Measurements from ENCODE around the gene CCDC184.

DNA sequence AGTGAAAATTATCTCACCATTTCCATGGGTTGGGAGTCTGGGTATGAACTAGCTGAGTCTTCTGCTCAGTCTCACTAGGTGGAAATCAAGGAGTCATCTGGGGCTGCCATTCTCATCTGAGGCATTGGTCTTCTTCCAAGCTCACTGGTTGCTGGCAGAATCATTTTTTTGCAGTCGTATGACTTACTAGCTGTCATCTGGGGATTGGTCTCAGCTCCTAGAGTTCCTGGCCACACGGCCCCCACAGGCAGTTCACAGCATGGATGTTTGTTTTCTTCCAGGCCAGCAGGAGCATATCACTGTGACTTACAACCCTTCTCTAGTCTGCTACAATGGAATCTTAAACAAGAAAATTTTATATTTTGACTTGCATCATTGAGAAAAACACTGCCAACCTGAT lies 38.2 kb downstream of the CCDC184 start:
- TF ChIP-seq CTCF (IDR thresholded peaks at IDR 0.05) (no peak), POLR2A (IDR thresholded peaks at IDR 0.05) (no peak), EP300 (IDR thresholded peaks at IDR 0.05) (no peak), POLR2AphosphoS5 (IDR thresholded peaks at IDR 0.05) (no peak)

Measured in upper lobe of left lung (tissue), 4 donors.